ENCODE measurements around the gene KRT76. TPM values are rescaled to one million over a fixed set of nuclear protein-coding genes. Genes with fewer than 3 reads are reported as not detected.

Gene KRT76
- total RNA-seq, 1 experiment from 2014 or later, result 0.21 TPM

DNA sequence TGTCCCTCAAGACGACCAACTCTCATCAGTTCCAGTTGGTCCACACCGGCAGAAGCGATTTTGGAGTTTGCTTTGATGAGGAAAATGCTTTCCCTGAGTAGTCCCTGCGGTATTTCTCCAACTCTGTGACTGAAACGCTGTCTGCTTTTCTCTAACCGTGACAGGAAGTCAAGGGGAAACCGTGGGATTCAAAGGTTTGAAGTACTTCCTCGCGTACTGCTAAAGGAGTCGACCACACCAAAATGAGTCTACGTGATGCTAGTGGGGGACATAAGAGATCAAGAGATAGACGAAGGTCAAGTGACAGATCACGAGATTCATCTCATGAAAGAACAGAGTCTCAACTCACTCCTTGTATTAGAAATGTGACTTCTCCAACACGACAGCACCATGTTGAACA lies 28.6 kb downstream of the KRT76 start:
- Histone ChIP-seq H3K27me3 (replicated peaks) (peaks cover 89% of the 10 kb centered on the region), H3K36me3 (no peaks in the 10 kb centered on the region), H3K4me3 (no peak overlapping the region), H3K9me3 (replicated peaks) (peaks cover 42% of the 10 kb centered on the region), H3K4me1 (replicated peaks) (no peaks in the 10 kb centered on the region), H3K27ac (no peak overlapping the region)
- DNase-seq (ENCODE audit: low read depth in 1 of 2, low spot score in 2 of 2), result peak; percentile 80 to 89

DNA sequence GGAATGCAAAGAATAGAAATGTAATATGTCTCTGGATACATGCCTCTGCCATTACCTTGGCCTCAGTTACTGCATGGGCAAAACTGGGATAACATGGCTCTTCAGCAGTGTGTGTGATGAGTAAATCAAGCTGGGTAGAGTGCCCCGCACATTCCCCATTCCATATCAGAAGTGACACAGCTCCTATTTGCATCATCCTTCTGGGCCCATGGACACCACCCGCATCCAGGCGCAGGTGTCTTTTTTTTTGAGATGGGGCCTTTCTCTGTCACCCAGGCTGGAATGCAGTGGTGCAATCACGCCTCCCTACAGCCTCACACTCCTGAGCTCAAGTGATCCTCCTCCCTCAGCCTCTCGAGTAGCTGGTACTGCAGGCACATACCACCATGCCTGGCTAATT lies 31.6 kb downstream of the KRT76 start:
- H3K36me3 ChIP-seq, result no peaks in the 10 kb centered on the region
- H3K27ac ChIP-seq, result no peak overlapping the region
- peak; percentile 75 to 89 for DNase-seq (ENCODE audit: low read depth in 1 of 2, low spot score in 2 of 2)
- H3K4me3 ChIP-seq, result no peak overlapping the region
- H3K9me3 ChIP-seq (replicated peaks), result peaks cover 33% of the 10 kb centered on the region
- no peaks in the 10 kb centered on the region for H3K4me1 ChIP-seq (replicated peaks)
- peaks cover 85% of the 10 kb centered on the region for H3K27me3 ChIP-seq (replicated peaks)

DNA sequence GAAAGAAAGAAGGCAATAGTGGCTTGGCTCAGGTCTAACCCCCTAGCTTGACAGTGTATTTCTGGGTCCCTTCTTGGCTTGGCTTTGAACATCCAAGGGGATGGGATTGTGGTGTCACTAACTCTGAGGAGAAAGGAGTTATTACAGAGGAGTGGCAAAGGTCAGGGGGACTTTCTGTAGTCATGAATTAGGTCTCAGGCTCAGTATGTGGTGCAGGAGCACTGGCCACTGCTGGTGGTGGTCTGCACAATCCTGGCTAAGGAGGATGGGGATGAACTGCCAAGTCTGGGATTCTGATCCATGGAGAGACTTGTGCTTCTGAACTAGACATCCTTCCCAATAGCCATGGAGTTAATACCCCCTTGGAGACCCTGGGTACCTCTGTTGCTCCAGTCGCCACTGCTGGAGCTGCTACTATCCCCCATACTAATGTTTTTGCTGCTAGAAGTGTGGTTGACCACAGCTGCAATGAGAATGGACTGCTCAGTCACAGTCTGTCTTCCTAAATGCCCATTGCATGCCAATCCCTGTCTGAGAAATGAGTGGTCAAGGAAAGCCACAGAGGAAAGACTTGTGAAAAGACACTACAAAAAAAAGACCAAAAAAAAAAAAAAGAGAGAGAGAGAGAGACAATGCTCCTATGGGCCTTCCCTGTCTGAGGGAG lies 32.5 kb downstream of the KRT76 start:
- Histone ChIP-seq H3K27ac (no peak overlapping the region), H3K4me3 (no peak overlapping the region), H3K4me1 (replicated peaks) (no peaks in the 10 kb centered on the region), H3K36me3 (no peaks in the 10 kb centered on the region), H3K9me3 (replicated peaks) (peaks cover 33% of the 10 kb centered on the region), H3K27me3 (replicated peaks) (peaks cover 83% of the 10 kb centered on the region)
- DNase-seq (ENCODE audit: low read depth in 1 of 2, low spot score in 2 of 2), result peak; percentile 80 to 90

DNA sequence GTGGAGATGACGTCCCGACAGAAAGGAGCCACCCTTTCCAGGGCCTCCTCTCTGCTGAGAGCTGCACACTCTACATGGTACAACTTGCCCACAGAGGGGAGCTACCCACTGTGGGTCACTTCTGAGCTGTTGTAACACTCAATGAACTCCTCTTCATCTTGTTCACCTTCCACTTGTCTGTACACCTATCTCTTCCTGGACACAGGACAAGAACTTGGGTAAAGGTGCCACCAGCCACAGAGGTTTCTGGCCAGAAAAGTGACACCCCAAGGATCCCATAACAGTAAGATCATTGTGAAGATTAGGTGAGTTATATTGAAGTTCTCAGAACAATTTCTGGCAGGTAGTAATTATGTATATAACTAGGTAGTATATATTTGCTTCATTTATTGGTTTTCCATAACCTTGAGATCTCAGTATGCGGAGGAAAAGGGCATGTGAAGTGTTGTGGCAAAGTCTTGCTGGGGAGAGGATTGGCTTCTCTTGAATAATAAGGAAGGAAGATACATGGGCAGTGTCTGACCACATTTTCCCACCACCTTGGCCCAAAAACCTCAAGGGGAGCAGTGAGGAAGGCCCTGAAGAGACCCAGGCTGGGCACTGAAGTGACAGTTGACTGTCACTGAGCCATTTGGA lies 34.2 kb downstream of the KRT76 start:
- Histone ChIP-seq H3K4me1 (replicated peaks) (no peaks in the 10 kb centered on the region), H3K9me3 (replicated peaks) (peaks cover 21% of the 10 kb centered on the region), H3K27me3 (replicated peaks) (peaks cover 79% of the 10 kb centered on the region), H3K27ac (no peak overlapping the region), H3K4me3 (no peak overlapping the region), H3K36me3 (no peaks in the 10 kb centered on the region)
- peak; percentile 79 to 87 for DNase-seq (ENCODE audit: low read depth in 1 of 2, low spot score in 2 of 2)

DNA sequence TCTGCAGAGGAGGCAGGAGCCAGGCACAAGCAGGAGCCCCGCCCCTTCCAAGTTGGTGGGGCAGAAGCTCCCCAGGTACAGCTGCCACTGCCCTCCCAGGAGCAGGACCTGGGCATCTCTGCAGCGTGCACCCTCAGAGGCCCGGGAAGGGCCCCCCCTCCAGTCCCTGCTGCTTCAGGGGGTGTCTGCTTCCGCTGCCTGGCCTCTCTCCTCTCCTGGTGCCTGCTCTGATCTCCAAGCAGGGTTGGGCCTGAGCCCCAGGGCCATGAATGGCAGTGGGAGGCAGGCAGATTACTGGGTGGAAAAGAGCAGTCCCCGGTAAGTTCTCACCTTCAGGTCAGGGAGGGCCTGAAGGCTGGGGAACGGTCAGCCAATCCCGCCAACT lies 35.0 kb downstream of the KRT76 start:
- H3K36me3 ChIP-seq, result no peaks in the 10 kb centered on the region
- no peak overlapping the region for H3K4me3 ChIP-seq
- DNase-seq (ENCODE audit: low read depth in 1 of 2, low spot score in 2 of 2), result peak in 1 of 2 experiments; percentile 80
- H3K9me3 ChIP-seq (replicated peaks), result peaks cover 17% of the 10 kb centered on the region
- H3K4me1 ChIP-seq (replicated peaks), result no peaks in the 10 kb centered on the region
- peaks cover 71% of the 10 kb centered on the region for H3K27me3 ChIP-seq (replicated peaks)
- H3K27ac ChIP-seq, result no peak overlapping the region

GRCh38 chr12:52741375-52742195 lies 35.6 kb downstream of the KRT76 start:
- Histone ChIP-seq H3K27ac (no peak overlapping the region), H3K4me1 (replicated peaks) (no peaks in the 10 kb centered on the region), H3K27me3 (replicated peaks) (peaks cover 70% of the 10 kb centered on the region), H3K36me3 (no peaks in the 10 kb centered on the region), H3K9me3 (replicated peaks) (peaks cover 13% of the 10 kb centered on the region), H3K4me3 (no peak overlapping the region)
- DNase-seq (ENCODE audit: low read depth in 1 of 2, low spot score in 2 of 2), result peak; percentile 84 to 100

- Histone ChIP-seq H3K4me1 (replicated peaks) (no peaks in the 10 kb centered on the region), H3K27ac (no peak overlapping the region), H3K4me3 (no peak overlapping the region), H3K27me3 (replicated peaks) (peaks cover 70% of the 10 kb centered on the region), H3K9me3 (replicated peaks) (peaks cover 14% of the 10 kb centered on the region), H3K36me3 (no peaks in the 10 kb centered on the region)
- no peak for DNase-seq (ENCODE audit: low read depth in 1 of 2, low spot score in 2 of 2)
Observed at GRCh38 chr12:52740584-52740983, 36.6 kb downstream of the KRT76 start.

DNA sequence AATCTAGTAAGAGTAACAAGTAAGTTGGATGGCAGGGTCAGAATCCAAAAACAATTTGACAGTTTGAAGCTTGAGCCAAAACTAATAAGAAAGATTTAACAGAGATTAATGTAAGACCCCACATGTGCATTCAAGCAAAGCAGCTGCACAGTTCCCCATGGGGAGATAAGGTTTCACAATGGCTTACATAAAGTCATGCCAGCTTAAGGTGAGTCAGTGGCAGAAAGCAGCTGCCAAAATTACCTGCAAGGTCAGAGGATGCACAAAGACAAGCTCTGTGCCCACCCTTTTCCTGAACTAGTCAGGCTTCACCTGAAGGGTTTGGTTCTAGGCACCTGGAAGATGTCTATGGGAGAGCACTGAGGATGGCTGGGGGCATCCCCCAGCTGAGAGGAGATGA lies 37.2 kb downstream of the KRT76 start:
- H3K27ac ChIP-seq, result no peak overlapping the region
- no peak overlapping the region for H3K4me3 ChIP-seq
- H3K27me3 ChIP-seq (replicated peaks), result peaks cover 70% of the 10 kb centered on the region
- no peaks in the 10 kb centered on the region for H3K36me3 ChIP-seq
- H3K9me3 ChIP-seq (replicated peaks), result peaks cover 18% of the 10 kb centered on the region
- no peaks in the 10 kb centered on the region for H3K4me1 ChIP-seq (replicated peaks)
- no peak for DNase-seq (ENCODE audit: low read depth in 1 of 2, low spot score in 2 of 2)

DNA sequence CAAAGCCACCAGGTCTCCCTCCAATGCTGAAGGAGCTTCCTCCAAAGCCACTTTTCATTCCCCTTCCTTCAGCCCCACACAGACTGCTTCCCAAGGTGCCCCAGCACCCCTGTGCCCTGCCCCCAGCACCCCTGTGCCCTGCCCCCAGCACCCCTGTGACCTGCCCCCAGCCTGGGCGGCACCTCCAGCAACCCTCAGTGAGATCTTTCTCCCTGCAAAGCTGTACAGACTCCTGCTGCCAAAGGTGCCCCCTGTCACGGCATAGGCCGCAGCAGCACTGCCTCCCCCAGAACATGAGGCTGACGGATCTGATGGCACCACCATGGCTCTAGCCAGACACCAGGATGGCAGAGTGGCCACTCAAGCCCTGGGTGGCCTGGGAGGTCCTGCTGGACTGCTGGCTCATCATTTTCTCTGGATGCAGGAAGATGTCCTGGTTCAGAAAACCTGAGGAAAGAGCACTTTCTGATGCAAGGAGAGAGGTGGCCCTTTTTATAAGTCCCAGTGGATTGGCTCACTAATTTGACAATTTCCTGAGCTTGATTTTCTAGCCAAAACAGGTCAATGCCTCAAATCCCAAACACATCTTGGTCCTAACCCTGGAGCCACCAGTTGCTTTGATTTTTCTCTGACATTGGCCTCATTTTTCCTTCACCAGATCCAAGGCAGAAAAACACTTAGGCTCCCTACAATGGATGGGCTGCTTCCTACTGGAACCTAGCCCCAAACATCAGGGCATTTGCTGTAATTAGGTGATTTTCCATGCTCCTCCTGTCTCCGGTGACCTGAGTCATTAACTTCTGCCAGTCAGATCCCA lies 41.1 kb downstream of the KRT76 start:
- Histone ChIP-seq H3K4me1 (replicated peaks) (no peaks in the 10 kb centered on the region), H3K27ac (no peak overlapping the region), H3K36me3 (no peaks in the 10 kb centered on the region), H3K27me3 (replicated peaks) (peaks cover 79% of the 10 kb centered on the region), H3K9me3 (replicated peaks) (peaks cover 35% of the 10 kb centered on the region), H3K4me3 (no peak overlapping the region)
- DNase-seq (ENCODE audit: low read depth in 1 of 2, low spot score in 2 of 2), result peak; percentile 79 to 84

- DNase-seq (ENCODE audit: low read depth in 1 of 2, low spot score in 2 of 2), result peak in 1 of 2 experiments; percentile 77
- peaks cover 44% of the 10 kb centered on the region for H3K9me3 ChIP-seq (replicated peaks)
Observed at GRCh38 chr12:52735106-52735505, 42.0 kb downstream of the KRT76 start.

DNA sequence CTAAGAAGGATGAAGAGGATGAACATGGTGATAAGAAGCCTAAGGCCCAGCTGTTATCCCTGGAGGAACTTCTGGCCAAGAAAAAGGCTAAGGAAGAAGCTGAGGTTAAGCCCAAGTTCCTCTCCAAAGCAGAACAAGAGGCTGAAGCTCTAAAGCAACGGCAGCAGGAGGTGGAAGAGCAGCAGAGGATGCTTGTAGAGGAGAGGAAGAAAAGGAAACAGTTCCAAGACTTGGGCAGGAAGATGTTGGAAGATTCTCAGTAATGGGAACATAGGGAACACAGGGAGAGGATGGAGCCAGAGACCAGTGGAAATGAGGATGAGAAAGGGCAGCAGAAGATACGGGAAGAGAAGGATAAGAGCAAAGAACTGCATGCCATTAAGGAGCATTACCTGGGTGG lies 46.4 kb downstream of the KRT76 start:
- Histone ChIP-seq H3K9me3 (replicated peaks) (peaks cover 61% of the 10 kb centered on the region), H3K4me3 (no peak overlapping the region), H3K36me3 (no peaks in the 10 kb centered on the region), H3K27me3 (replicated peaks) (peaks cover 95% of the 10 kb centered on the region), H3K4me1 (replicated peaks) (no peaks in the 10 kb centered on the region), H3K27ac (no peak overlapping the region)
- DNase-seq (ENCODE audit: low read depth in 1 of 2, low spot score in 2 of 2), result peak; percentile 79 to 86

More at GRCh38 chr12:52735106-52735505, 42.0 kb downstream of the KRT76 start:
- H3K4me1 ChIP-seq (replicated peaks), result no peaks in the 10 kb centered on the region
- H3K27me3 ChIP-seq (replicated peaks), result peaks cover 82% of the 10 kb centered on the region
- no peaks in the 10 kb centered on the region for H3K36me3 ChIP-seq
- no peak overlapping the region for H3K4me3 ChIP-seq
- no peak overlapping the region for H3K27ac ChIP-seq

DNA sequence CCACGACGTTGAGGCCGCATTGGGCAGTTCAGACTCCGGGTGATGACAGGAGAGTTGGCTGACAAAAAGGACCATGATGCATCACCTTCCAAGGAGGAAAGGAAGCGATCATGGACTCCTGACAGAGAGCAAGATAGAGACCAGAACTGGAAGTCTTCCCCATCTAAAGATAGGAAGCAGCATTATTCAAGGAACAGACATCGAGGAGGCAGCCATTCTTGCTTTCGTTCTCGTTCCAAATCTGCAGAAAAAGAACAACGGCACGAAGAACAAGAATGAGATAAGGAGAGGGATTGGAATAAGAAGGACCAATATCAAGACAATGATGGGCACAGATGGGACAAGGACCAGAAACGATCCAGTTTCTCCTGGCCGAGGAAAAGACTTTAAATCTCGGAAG lies 46.8 kb downstream of the KRT76 start:
- peak; percentile 80 to 81 for DNase-seq (ENCODE audit: low read depth in 1 of 2, low spot score in 2 of 2)
- Histone ChIP-seq H3K9me3 (replicated peaks) (peaks cover 65% of the 10 kb centered on the region), H3K4me1 (replicated peaks) (no peaks in the 10 kb centered on the region), H3K36me3 (no peaks in the 10 kb centered on the region), H3K27me3 (replicated peaks) (peaks cover 95% of the 10 kb centered on the region), H3K4me3 (no peak overlapping the region), H3K27ac (no peak overlapping the region)

DNA sequence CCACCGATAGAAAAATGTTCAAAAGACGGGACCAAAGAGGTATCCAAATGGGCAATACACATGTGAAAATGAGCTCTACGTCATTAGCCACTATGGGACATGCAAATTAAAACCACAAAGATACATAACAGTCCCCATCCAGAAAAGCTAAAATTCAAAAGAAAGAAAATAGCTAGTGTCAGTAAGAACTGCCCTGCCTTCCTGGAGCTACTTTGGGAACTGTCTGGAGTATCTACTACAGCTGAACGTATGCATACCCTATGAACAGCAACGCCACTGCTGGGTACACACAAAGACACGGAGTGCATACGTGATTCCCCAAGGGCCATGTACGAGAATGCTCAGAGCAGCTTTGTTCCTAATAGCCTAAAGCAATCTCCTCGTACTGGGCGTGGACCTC lies 48.0 kb downstream of the KRT76 start:
- Histone ChIP-seq H3K9me3 (replicated peaks) (peaks cover 59% of the 10 kb centered on the region), H3K36me3 (no peaks in the 10 kb centered on the region), H3K27ac (no peak overlapping the region), H3K4me1 (replicated peaks) (no peaks in the 10 kb centered on the region), H3K27me3 (replicated peaks) (peaks cover 95% of the 10 kb centered on the region), H3K4me3 (no peak overlapping the region)
- peak; percentile 80 to 82 for DNase-seq (ENCODE audit: low read depth in 1 of 2, low spot score in 2 of 2)

All from SJSA1 (cell line).